Fibroblast of the aortic adventitia (primary cell): ENCODE results near the gene NOTCH2. TPM values are rescaled to one million over a fixed set of nuclear protein-coding genes. Genes with fewer than 3 reads are reported as not detected.

Source experiments
- DNase-seq: peaks from one replicate; pipeline ENCODE4 v3.0.0-alpha.2; 2010; ENCODE audit warnings: low read depth
- H3K4me3 ChIP-seq: 2 replicates; pipeline ENCODE4 v1.5.1; 2011; ENCODE audit warnings: low read depth, mild to moderate bottlenecking, control low read depth, low read length, moderate library complexity
- total RNA-seq: library from RNA; depleted of rRNA; stranded (reverse); fragments of >200 nt; gene quantifications from 2 replicates; pipeline ENCODE4 v1.2.3, GENCODE V29; 2012; ENCODE audit warnings: low replicate concordance
- TF ChIP-seq, protein P1 (sequence below): IDR thresholded peaks from 2 replicates; pipeline ENCODE4 v1.5.1; 2011; ENCODE audit warnings: mild to moderate bottlenecking, low read length, control low read depth, inconsistent platforms; ENCODE audit not compliant: insufficient read depth

NOTCH2 gene
- total RNA-seq, 1 donor, result 143 TPM

DNA sequence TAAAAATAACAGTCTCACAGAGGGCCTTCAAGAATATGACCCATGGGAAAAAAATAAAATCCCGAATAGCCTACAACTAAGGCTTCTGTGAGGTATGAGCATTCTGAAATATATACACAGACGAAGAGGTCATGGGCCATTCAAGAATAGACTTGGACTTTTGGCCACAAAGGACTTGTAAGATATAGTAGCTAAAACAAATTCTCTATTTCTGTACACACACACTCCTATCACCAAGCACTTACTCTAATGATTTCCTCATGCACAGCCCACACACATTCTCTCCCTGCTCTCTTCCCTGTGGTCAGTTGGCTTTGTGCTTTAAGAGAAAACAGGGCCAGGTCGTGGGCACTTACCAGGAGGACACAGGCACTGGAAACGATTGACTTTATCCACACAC is 103.4 kb downstream of the NOTCH2 start:
- TF ChIP-seq, protein P1, sequence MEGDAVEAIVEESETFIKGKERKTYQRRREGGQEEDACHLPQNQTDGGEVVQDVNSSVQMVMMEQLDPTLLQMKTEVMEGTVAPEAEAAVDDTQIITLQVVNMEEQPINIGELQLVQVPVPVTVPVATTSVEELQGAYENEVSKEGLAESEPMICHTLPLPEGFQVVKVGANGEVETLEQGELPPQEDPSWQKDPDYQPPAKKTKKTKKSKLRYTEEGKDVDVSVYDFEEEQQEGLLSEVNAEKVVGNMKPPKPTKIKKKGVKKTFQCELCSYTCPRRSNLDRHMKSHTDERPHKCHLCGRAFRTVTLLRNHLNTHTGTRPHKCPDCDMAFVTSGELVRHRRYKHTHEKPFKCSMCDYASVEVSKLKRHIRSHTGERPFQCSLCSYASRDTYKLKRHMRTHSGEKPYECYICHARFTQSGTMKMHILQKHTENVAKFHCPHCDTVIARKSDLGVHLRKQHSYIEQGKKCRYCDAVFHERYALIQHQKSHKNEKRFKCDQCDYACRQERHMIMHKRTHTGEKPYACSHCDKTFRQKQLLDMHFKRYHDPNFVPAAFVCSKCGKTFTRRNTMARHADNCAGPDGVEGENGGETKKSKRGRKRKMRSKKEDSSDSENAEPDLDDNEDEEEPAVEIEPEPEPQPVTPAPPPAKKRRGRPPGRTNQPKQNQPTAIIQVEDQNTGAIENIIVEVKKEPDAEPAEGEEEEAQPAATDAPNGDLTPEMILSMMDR, result no peak
- peak; percentile 45 for DNase-seq
- no peak overlapping the region for H3K4me3 ChIP-seq

GRCh38 chr1:119964673-119965363 is 104.6 kb downstream of the NOTCH2 start:
- DNase-seq, result peak; percentile 80
- TF ChIP-seq, protein P1, result no peak

GRCh38 chr1:119962296-119962968 is 107.0 kb downstream of the NOTCH2 start:
- DNase-seq, result peak; percentile 70
- TF ChIP-seq, protein P1, result no peak
- no peak overlapping the region for H3K4me3 ChIP-seq

More at GRCh38 chr1:119964673-119965363, 104.6 kb downstream of the NOTCH2 start:
- no peak overlapping the region for H3K4me3 ChIP-seq

DNA sequence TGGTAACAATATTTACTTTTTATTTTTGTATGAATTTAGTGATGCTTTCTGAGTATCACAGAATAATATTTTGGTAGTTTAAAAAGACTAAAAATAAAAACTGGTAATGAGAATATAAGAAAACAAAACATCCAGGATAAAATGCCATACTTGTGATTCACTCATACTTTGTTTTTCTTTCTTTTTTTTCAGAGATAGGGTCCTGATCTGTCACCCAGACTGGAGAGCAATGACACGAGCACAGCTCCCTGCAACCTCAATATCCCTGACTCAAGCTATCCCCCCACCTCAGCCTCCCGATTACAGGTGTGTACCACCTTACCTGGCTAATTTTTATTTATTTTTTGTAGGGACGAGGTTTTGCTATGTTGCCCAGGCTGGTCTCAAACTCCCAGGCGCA is 109.0 kb downstream of the NOTCH2 start:
- no peak for DNase-seq
- H3K4me3 ChIP-seq, result no peak overlapping the region
- TF ChIP-seq, protein P1, result no peak

DNA sequence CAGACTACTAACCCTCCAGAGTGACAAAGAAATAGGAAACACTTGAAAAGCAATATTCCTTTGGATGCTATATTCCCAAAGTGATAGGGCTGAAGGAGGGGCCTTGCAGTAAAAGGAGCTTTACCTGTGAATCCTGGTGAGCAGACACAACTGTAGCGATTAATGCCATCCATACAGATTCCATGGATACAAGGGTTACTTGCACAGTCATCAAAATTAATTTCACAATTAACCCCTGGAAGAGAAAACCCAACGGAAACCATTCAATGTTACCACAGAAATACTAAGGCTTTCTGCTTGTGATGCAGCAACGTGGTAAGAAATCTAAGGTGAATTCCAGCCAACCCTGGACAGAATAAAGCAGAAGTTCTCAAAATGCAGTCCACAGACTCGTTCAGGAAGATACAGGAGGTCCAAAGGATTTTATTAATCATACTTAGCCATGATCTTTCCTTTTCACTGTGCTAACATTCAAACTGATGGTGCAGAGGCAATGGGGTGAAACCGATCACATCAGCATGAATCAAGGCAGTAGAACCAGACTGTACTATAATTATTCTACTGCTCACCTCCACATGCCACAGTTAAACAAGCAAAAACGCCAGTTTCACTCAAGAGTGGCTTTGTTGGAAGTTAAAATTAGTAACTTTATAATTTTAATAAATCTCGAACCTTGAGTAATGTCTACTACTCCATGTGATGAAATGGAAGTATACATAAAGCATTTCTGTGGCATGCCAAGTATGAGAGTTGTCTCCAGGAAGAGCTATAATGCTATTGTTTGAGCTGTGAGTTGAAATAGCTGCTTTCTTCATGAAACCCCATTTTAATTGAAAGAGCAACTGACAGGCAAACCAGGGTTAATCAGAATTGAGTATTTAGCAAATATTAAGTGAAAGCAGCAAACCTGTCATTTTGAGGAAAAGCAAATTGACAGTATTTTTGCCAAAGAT is 109.9 kb downstream of the NOTCH2 start:
- TF ChIP-seq, protein P1, result no peak
- H3K4me3 ChIP-seq, result no peak overlapping the region
- no peak for DNase-seq

- TF ChIP-seq, protein P1, result no peak
- no peak overlapping the region for H3K4me3 ChIP-seq
- DNase-seq, result no peak
These were observed 111.2 kb downstream of the NOTCH2 start for GRCh38 chr1:119958223-119958622.
